Measurements from ENCODE around the gene PPM1L.

Gene PPM1L

GRCh38 chr3:161101609-161102008, 345.6 kb downstream of the PPM1L start:
- DNase-seq (ENCODE audit: low spot score), result no peak

GRCh38 chr3:161103776-161104385, 347.9 kb downstream of the PPM1L start:
- DNase-seq (ENCODE audit: low spot score), result no peak

GRCh38 chr3:161104561-161105551, 348.8 kb downstream of the PPM1L start, which contains the start of gene B3GALNT1:
TSS of gene B3GALNT1 (minus strand) at chr3:161105349. CDS start at chr3:161086754, 18,595 bp downstream.
- no peak for DNase-seq (ENCODE audit: low spot score)

GRCh38 chr3:161107311-161107710, 351.3 kb downstream of the PPM1L start:
- no peak for DNase-seq (ENCODE audit: low spot score)

- no peak for DNase-seq (ENCODE audit: low spot score)
These were observed 352.8 kb downstream of the PPM1L start for GRCh38 chr3:161108840-161109239.

- DNase-seq (ENCODE audit: low spot score), result no peak
These were observed 361.6 kb downstream of the PPM1L start for GRCh38 chr3:161117646-161118045.

GRCh38 chr3:161126495-161126894, 370.5 kb downstream of the PPM1L start:
- DNase-seq (ENCODE audit: low spot score), result no peak

All from globus pallidus (tissue), 1 donor.